Measurements from ENCODE around the gene TTC24.

The TTC24 gene

DNA sequence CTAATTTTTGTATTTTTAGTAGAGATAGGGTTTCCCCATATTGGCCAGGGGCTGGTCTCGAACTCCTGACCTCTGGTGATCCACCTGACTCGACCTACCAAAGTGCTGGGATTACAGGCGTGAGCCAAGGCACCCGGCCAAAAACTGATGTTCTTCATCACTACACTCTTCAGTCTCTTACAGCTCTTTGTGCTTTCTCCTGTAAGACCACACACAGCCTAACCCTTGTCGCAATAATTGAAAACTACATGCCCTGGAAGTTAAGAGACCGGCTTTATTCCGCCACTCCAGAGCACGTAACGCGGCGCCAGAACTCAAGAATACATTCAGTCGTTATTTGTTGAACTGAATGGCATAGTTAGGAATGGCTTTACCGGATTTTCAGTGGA lies 21.2 kb downstream of the TTC24 start:
- no peak for TF ChIP-seq YY1 (IDR thresholded peaks at IDR 0.05; ENCODE audit: low read depth)
- no peak for TF ChIP-seq FOXM1 (IDR thresholded peaks at IDR 0.05; ENCODE audit: borderline replicate concordance, low read depth)
- TF ChIP-seq, protein P1, sequence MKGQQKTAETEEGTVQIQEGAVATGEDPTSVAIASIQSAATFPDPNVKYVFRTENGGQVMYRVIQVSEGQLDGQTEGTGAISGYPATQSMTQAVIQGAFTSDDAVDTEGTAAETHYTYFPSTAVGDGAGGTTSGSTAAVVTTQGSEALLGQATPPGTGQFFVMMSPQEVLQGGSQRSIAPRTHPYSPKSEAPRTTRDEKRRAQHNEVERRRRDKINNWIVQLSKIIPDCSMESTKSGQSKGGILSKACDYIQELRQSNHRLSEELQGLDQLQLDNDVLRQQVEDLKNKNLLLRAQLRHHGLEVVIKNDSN (IDR thresholded peaks at IDR 0.05): no peak
- TF ChIP-seq, protein P2, sequence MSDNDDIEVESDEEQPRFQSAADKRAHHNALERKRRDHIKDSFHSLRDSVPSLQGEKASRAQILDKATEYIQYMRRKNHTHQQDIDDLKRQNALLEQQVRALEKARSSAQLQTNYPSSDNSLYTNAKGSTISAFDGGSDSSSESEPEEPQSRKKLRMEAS (IDR thresholded peaks at IDR 0.05): no peak
- TF ChIP-seq TEAD4 (IDR thresholded peaks at IDR 0.05): no peak
- TF ChIP-seq ZBTB7A (IDR thresholded peaks at IDR 0.05; ENCODE audit: low read depth): no peak
- TF ChIP-seq EGR1 (IDR thresholded peaks at IDR 0.05): no peak
- TF ChIP-seq, protein P3, sequence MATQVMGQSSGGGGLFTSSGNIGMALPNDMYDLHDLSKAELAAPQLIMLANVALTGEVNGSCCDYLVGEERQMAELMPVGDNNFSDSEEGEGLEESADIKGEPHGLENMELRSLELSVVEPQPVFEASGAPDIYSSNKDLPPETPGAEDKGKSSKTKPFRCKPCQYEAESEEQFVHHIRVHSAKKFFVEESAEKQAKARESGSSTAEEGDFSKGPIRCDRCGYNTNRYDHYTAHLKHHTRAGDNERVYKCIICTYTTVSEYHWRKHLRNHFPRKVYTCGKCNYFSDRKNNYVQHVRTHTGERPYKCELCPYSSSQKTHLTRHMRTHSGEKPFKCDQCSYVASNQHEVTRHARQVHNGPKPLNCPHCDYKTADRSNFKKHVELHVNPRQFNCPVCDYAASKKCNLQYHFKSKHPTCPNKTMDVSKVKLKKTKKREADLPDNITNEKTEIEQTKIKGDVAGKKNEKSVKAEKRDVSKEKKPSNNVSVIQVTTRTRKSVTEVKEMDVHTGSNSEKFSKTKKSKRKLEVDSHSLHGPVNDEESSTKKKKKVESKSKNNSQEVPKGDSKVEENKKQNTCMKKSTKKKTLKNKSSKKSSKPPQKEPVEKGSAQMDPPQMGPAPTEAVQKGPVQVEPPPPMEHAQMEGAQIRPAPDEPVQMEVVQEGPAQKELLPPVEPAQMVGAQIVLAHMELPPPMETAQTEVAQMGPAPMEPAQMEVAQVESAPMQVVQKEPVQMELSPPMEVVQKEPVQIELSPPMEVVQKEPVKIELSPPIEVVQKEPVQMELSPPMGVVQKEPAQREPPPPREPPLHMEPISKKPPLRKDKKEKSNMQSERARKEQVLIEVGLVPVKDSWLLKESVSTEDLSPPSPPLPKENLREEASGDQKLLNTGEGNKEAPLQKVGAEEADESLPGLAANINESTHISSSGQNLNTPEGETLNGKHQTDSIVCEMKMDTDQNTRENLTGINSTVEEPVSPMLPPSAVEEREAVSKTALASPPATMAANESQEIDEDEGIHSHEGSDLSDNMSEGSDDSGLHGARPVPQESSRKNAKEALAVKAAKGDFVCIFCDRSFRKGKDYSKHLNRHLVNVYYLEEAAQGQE (IDR thresholded peaks at IDR 0.05; ENCODE audit: low read depth): no peak
- TF ChIP-seq TAF1 (IDR thresholded peaks at IDR 0.05; ENCODE audit: low read depth): no peak
- no peak for TF ChIP-seq CREB1 (IDR thresholded peaks at IDR 0.05; ENCODE audit: low read depth)
- TF ChIP-seq NFIC (IDR thresholded peaks at IDR 0.05): no peak
- TF ChIP-seq EP300 (IDR thresholded peaks at IDR 0.05; ENCODE audit: borderline replicate concordance): no peak
- TF ChIP-seq RAD21 (IDR thresholded peaks at IDR 0.05; ENCODE audit: low read depth): no peak
- no peak for TF ChIP-seq CEBPB (IDR thresholded peaks at IDR 0.05)

DNA sequence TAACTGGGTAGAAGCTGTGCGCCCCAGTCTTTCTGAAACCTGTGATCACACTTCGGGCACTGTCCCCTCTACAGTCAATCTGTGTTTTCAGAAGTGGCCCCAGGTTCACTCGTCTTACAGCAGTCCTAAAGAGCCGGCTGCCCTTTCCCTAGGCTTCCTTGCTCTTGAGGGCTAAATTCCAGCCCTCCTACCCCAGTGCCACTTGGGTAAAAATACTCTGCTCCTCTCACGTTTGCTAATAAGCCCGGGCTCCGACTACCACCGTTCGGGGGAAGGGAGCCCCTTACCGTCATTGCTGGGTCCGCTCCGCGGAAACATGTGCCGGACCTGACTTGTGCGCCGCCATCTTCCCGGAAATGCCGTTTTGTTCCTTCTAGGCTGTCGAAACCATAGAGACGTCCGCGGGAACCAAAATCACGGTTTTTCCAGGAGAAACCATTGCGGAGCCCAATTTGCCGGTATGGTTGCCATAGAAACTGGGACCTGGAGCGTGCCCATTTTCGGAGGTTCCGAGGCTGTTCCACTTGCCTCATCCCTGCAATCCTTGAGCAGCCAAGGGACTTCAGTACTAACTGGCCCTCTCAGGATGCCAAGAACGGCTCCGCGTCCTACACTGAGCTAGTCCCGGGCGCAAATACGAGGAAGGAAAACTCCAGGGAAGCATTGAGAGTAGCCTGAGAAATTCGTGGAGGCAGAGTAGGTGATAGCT lies 21.8 kb downstream of the TTC24 start, which contains the start of gene GPATCH4:
Gene GPATCH4 (minus strand): TSS at position 358 of the 709 bp plus-strand sequence.
- TF ChIP-seq TCF12 (IDR thresholded peaks at IDR 0.05; ENCODE audit: low read depth) (peak; percentile 73; the same call in 1 of the 2 replicates), CREB1 (IDR thresholded peaks at IDR 0.05; ENCODE audit: low read depth) (no peak), FOXM1 (IDR thresholded peaks at IDR 0.05; ENCODE audit: borderline replicate concordance, low read depth) (no peak), ZBTB7A (IDR thresholded peaks at IDR 0.05; ENCODE audit: low read depth) (no peak), CEBPB (IDR thresholded peaks at IDR 0.05) (no peak; the same call in 1 of the 2 replicates), TAF1 (IDR thresholded peaks at IDR 0.05; ENCODE audit: low read depth) (peak; percentile 97), EGR1 (IDR thresholded peaks at IDR 0.05) (peak; percentile 33; the same call in 1 of the 2 replicates), YY1 (IDR thresholded peaks at IDR 0.05; ENCODE audit: low read depth) (peak; percentile 98), TEAD4 (IDR thresholded peaks at IDR 0.05) (peak; percentile 70), RAD21 (IDR thresholded peaks at IDR 0.05; ENCODE audit: low read depth) (no peak), EP300 (IDR thresholded peaks at IDR 0.05; ENCODE audit: borderline replicate concordance) (peak; percentile 12; the same call in 1 of the 2 replicates), NFIC (IDR thresholded peaks at IDR 0.05) (peak; percentile 49)
- TF ChIP-seq, protein P1 (IDR thresholded peaks at IDR 0.05): peak; percentile 65
- TF ChIP-seq, protein P2 (IDR thresholded peaks at IDR 0.05): peak; percentile 99
- TF ChIP-seq, protein P3 (IDR thresholded peaks at IDR 0.05; ENCODE audit: low read depth): no peak

DNA sequence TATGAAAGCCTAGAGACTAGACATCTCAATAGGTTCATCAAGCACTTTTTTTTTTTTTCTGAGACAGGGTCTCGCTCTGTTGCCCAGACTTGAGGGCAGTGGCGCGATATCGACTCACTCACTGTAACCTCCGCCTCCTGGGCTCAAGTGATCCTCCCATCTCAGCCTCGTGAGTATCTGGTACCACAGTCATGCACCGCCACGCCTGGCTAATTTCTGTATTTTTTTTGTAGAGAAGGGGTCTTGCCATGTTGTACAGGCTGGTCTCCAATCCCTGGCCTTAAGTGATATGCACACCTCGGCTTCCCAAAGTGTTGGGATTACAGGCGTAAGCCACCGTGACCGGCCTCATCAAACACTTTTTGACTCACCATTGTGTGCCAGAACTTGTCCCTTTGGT lies 22.4 kb downstream of the TTC24 start:
- no peak for TF ChIP-seq FOXM1 (IDR thresholded peaks at IDR 0.05; ENCODE audit: borderline replicate concordance, low read depth)
- no peak for TF ChIP-seq ZBTB7A (IDR thresholded peaks at IDR 0.05; ENCODE audit: low read depth)
- TF ChIP-seq CREB1 (IDR thresholded peaks at IDR 0.05; ENCODE audit: low read depth): no peak
- TF ChIP-seq, protein P2 (IDR thresholded peaks at IDR 0.05): no peak
- TF ChIP-seq, protein P1 (IDR thresholded peaks at IDR 0.05): no peak
- no peak for TF ChIP-seq EGR1 (IDR thresholded peaks at IDR 0.05)
- no peak for TF ChIP-seq TEAD4 (IDR thresholded peaks at IDR 0.05)
- TF ChIP-seq, protein P3 (IDR thresholded peaks at IDR 0.05; ENCODE audit: low read depth): no peak
- TF ChIP-seq EP300 (IDR thresholded peaks at IDR 0.05; ENCODE audit: borderline replicate concordance): no peak

Measured in Ishikawa (cell line).